Measurements from ENCODE around the gene WBP1L. TPM values are rescaled to one million over a fixed set of nuclear protein-coding genes. Genes with fewer than 3 reads are reported as not detected.
"Not testable (repeated sequence)": the region's sequence is repeated elsewhere in the genome, so short reads cannot be mapped to it uniquely, and the experiment has no call there.

WBP1L gene
- total RNA-seq, 1 experiment from 2014 or later: 23.8 TPM

GRCh38 chr10:102753718-102754117 is 10.0 kb downstream of the WBP1L start:
- TF ChIP-seq EZH2 (IDR thresholded peaks at IDR 0.05; ENCODE audit: low read length, unreplicated experiment): no peak
- TF ChIP-seq EZH2phosphoT487 (IDR thresholded peaks at IDR 0.05; ENCODE audit: borderline replicate concordance, low read length): no peak
- TF ChIP-seq, protein P1, sequence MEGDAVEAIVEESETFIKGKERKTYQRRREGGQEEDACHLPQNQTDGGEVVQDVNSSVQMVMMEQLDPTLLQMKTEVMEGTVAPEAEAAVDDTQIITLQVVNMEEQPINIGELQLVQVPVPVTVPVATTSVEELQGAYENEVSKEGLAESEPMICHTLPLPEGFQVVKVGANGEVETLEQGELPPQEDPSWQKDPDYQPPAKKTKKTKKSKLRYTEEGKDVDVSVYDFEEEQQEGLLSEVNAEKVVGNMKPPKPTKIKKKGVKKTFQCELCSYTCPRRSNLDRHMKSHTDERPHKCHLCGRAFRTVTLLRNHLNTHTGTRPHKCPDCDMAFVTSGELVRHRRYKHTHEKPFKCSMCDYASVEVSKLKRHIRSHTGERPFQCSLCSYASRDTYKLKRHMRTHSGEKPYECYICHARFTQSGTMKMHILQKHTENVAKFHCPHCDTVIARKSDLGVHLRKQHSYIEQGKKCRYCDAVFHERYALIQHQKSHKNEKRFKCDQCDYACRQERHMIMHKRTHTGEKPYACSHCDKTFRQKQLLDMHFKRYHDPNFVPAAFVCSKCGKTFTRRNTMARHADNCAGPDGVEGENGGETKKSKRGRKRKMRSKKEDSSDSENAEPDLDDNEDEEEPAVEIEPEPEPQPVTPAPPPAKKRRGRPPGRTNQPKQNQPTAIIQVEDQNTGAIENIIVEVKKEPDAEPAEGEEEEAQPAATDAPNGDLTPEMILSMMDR (conservative IDR thresholded peaks at IDR 0.05; ENCODE audit: low read depth, low read length): no peak
- Histone ChIP-seq H3K4me1 (ENCODE audit: insufficient read depth, low read length) (no peaks in the 10 kb centered on the region; the same call in 1 of the 2 replicates), H3K36me3 (ENCODE audit: low read depth, low read length) (no peaks in the 10 kb centered on the region), H3K4me3 (ENCODE audit: low read length) (no peak overlapping the region), H3K27me3 (ENCODE audit: low read length) (no peaks in the 10 kb centered on the region), H3K79me2 (ENCODE audit: low read length) (peaks cover 11% of the 10 kb centered on the region; the same call in 1 of the 2 replicates), H3K27ac (ENCODE audit: low read length) (peak overlapping the region; percentile 12; the same call in 1 of the 2 replicates), H4K20me1 (ENCODE audit: low read length) (no peaks in the 10 kb centered on the region), H3K4me2 (ENCODE audit: low read length) (no peak overlapping the region), H3F3A (ENCODE audit: low read length, unreplicated experiment) (no peaks in the 10 kb centered on the region), H3K9ac (ENCODE audit: low read length) (no peak overlapping the region), H3K9me2 (replicated peaks; ENCODE audit: low read length) (no peaks in the 10 kb centered on the region), H2AFZ (ENCODE audit: low read length) (no peak overlapping the region), H3K9me3 (ENCODE audit: low read length) (no peaks in the 10 kb centered on the region)
- BruUV-seq (replicated peaks): no TSS peak
- intact Hi-C loops (cut with micrococcal nuclease): loop anchor here (1.0 kb wide), 1 partner anchor 16 kb away; no protein-coding TSS in a partner anchor
- ChIA-PET POLR2A (ENCODE audit: unreplicated experiment) (no interaction called here), CTCF (no interaction called here)
- DNase-seq: no peak
- ATAC-seq: no peak

- H3K36me3 ChIP-seq (ENCODE audit: low read depth, low read length): no peaks in the 10 kb centered on the region
- no peak overlapping the region for H3K4me2 ChIP-seq (ENCODE audit: low read length)
- POLR2A ChIA-PET (ENCODE audit: unreplicated experiment): no interaction called here
- H3K4me3 ChIP-seq (ENCODE audit: low read length): no peak overlapping the region
- H2AFZ ChIP-seq (ENCODE audit: low read length): no peak overlapping the region
- no peaks in the 10 kb centered on the region for H3F3A ChIP-seq (ENCODE audit: low read length, unreplicated experiment)
- no peak overlapping the region for H3K9ac ChIP-seq (ENCODE audit: low read length)
- peaks cover 14% of the 10 kb centered on the region; the same call in 1 of the 2 replicates for H3K79me2 ChIP-seq (ENCODE audit: low read length)
- no peak overlapping the region for H3K27ac ChIP-seq (ENCODE audit: low read length)
- TF ChIP-seq EZH2phosphoT487 (IDR thresholded peaks at IDR 0.05; ENCODE audit: borderline replicate concordance, low read length) (no peak), EZH2 (IDR thresholded peaks at IDR 0.05; ENCODE audit: low read length, unreplicated experiment) (no peak)
- TF ChIP-seq, protein P1 (conservative IDR thresholded peaks at IDR 0.05; ENCODE audit: low read depth, low read length): no peak
- no peaks in the 10 kb centered on the region for H3K9me2 ChIP-seq (replicated peaks; ENCODE audit: low read length)
- intact Hi-C loops (cut with micrococcal nuclease): no loop called here
- no TSS peak for BruUV-seq (replicated peaks)
- no peaks in the 10 kb centered on the region; the same call in 1 of the 2 replicates for H3K4me1 ChIP-seq (ENCODE audit: insufficient read depth, low read length)
- CTCF ChIA-PET: no interaction called here
- no peaks in the 10 kb centered on the region for H3K9me3 ChIP-seq (ENCODE audit: low read length)
- no peaks in the 10 kb centered on the region for H3K27me3 ChIP-seq (ENCODE audit: low read length)
- DNase-seq: no peak
- no peaks in the 10 kb centered on the region for H4K20me1 ChIP-seq (ENCODE audit: low read length)
- no peak for ATAC-seq
Observed at GRCh38 chr10:102757323-102757722, 13.6 kb downstream of the WBP1L start.

DNA sequence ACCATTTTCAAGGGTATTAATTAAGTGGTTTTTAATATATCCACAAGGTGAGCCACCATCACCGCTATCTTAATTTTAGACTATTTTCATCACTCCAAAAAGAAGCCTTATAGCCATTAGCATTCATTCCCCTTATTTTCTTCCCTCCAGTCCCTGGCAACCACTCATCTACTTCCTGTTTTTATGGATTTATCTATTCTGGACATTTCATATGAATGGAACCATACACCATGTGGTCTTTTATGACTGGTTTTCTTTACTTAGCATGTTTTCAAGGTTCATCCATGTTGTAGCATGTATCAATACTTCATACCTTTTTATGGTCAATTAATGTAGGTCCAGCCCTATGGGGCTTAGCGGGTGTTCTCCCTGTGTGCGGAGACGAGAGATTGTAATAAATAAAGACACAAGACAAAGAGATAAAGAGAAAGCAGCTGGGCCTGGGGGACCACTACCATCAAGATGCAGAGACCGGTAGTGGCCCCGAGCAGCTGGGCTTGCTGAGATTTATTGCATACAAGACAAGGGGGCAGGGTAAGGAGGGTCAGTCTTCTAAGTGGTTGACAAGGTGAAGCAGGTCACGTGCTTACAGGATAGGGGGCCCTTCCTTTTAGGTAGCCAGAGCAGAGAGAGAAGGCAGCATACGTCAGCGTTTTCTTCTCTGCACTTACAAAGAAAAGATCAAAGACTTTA is 14.6 kb downstream of the WBP1L start:
- no peaks in the 10 kb centered on the region for H3K27me3 ChIP-seq (ENCODE audit: low read length)
- TF ChIP-seq EZH2phosphoT487 (IDR thresholded peaks at IDR 0.05; ENCODE audit: borderline replicate concordance, low read length) (no peak), EZH2 (IDR thresholded peaks at IDR 0.05; ENCODE audit: low read length, unreplicated experiment) (no peak)
- peaks cover 10% of the 10 kb centered on the region; the same call in 1 of the 2 replicates for H3K79me2 ChIP-seq (ENCODE audit: low read length)
- intact Hi-C loops (cut with micrococcal nuclease): no loop called here
- no peak overlapping the region for H3K9ac ChIP-seq (ENCODE audit: low read length)
- no peak for DNase-seq
- H3K9me3 ChIP-seq (ENCODE audit: low read length): no peaks in the 10 kb centered on the region
- CTCF ChIA-PET: no interaction called here
- POLR2A ChIA-PET (ENCODE audit: unreplicated experiment): no interaction called here
- H3K36me3 ChIP-seq (ENCODE audit: low read depth, low read length): no peaks in the 10 kb centered on the region
- no TSS peak for BruUV-seq (replicated peaks)
- H3K4me1 ChIP-seq (ENCODE audit: insufficient read depth, low read length): no peaks in the 10 kb centered on the region; the same call in 1 of the 2 replicates
- no peak for ATAC-seq
- no peaks in the 10 kb centered on the region for H3F3A ChIP-seq (ENCODE audit: low read length, unreplicated experiment)
- no peak overlapping the region for H3K4me2 ChIP-seq (ENCODE audit: low read length)
- H3K4me3 ChIP-seq (ENCODE audit: low read length): no peak overlapping the region
- no peaks in the 10 kb centered on the region for H4K20me1 ChIP-seq (ENCODE audit: low read length)
- H3K27ac ChIP-seq (ENCODE audit: low read length): no peak overlapping the region
- H2AFZ ChIP-seq (ENCODE audit: low read length): no peak overlapping the region
- H3K9me2 ChIP-seq (replicated peaks; ENCODE audit: low read length): no peaks in the 10 kb centered on the region

DNA sequence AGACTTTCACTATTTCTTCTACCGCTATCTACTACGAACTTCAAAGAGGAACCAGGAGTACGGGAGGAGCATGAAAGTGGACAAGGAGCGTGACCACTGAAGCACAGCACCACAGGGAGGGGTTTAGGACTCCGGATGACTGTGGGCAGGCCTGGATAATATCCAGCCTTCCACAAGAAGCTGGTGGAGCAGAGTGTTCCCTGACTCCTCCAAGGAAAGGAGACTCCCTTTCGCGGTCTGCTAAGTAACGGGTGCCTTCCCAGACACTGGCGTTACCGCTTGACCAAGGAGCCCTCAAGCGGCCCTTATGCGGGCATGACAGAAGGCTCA is 15.2 kb downstream of the WBP1L start:
- H4K20me1 ChIP-seq (ENCODE audit: low read length); H3K4me2 ChIP-seq (ENCODE audit: low read length); H3K27ac ChIP-seq (ENCODE audit: low read length); CTCF ChIA-PET; H3K4me3 ChIP-seq (ENCODE audit: low read length); ATAC-seq; H3K9me3 ChIP-seq (ENCODE audit: low read length); BruUV-seq (replicated peaks); POLR2A ChIA-PET (ENCODE audit: unreplicated experiment); H3K4me1 ChIP-seq (ENCODE audit: insufficient read depth, low read length); H3F3A ChIP-seq (ENCODE audit: low read length, unreplicated experiment); H3K36me3 ChIP-seq (ENCODE audit: low read depth, low read length); H3K79me2 ChIP-seq (ENCODE audit: low read length); H3K27me3 ChIP-seq (ENCODE audit: low read length); intact Hi-C loops (cut with micrococcal nuclease); H3K9me2 ChIP-seq (replicated peaks; ENCODE audit: low read length); H2AFZ ChIP-seq (ENCODE audit: low read length); DNase-seq; H3K9ac ChIP-seq (ENCODE audit: low read length): not testable (repeated sequence)

All from PC-3 (cell line).